ENCODE results near the gene IFITM5. TPM values are rescaled to one million over a fixed set of nuclear protein-coding genes. Genes with fewer than 3 reads are reported as not detected.

Gene IFITM5
- total RNA-seq, 1 experiment from 2014 or later, result not detected

DNA sequence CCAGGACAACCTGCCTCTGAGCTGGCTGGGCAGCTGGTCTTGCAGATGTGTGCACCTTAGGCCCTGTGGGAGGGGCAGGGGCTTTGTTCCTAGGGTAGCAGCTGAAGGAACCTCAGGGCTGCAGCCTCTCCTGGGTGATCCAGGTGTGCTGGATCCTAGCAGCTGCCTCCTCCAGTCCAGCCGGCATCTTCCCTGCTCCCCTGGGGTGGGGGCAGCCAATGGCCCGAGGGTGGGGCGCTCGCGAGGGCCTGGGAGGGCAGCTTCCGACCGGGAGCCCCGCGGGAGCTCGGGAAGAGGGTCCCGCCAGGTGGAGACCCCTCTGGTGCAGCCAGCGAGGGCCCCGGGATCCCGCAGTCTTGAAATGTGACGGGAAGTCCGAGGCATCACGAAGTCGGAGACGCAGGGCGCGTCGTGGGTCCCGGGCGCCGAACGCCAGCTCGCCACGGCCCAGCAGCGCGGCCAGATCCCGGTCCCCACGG is 16.2 kb upstream of the IFITM5 start:
- peak overlapping the region; percentile 85 for H3K4me2 ChIP-seq (ENCODE audit: insufficient read depth, insufficient read length, low read length)
- no peak overlapping the region for H3K56ac ChIP-seq (ENCODE audit: insufficient read length, low read depth, low read length)
- DNase-seq, result no peak
- H2BK15ac ChIP-seq (ENCODE audit: low read depth, low read length), result no peak overlapping the region
- peaks cover 34% of the 10 kb centered on the region for H3K23me2 ChIP-seq (ENCODE audit: insufficient read length, low read depth, low read length, poor library complexity, severe bottlenecking)
- H3K27me3 Mint-ChIP-seq (ENCODE audit: low read depth), result no peaks in the 10 kb centered on the region
- no CpG with 5 or more reads among the region's 32 CpGs for WGBS (ENCODE audit: extremely low coverage, insufficient read length, low lambda C conversion rate)
- H4K20me1 ChIP-seq (ENCODE audit: control insufficient read depth, insufficient read depth, insufficient read length), result no peaks in the 10 kb centered on the region
- no peak overlapping the region for H2BK20ac ChIP-seq (ENCODE audit: low read depth, low read length, poor library complexity, severe bottlenecking)
- H2BK12ac ChIP-seq (ENCODE audit: insufficient read length, low read depth, low read length), result no peak overlapping the region
- H2BK5ac ChIP-seq (ENCODE audit: insufficient read length, low read length), result no peak overlapping the region
- no peak for TF ChIP-seq CTCF (conservative IDR thresholded peaks at IDR 0.05)
- no peak overlapping the region for H4K5ac ChIP-seq (ENCODE audit: insufficient read length, low read depth, low read length)
- no peaks in the 10 kb centered on the region; a peak in 1 of 5 replicates for H3K9me3 Mint-ChIP-seq
- no peak overlapping the region for H3K14ac ChIP-seq (ENCODE audit: insufficient read depth, low read length)
- H3K9me3 ChIP-seq (ENCODE audit: control insufficient read depth, low read depth, low read length), result no peaks in the 10 kb centered on the region
- H2AFZ ChIP-seq (ENCODE audit: low read length), result no peak overlapping the region
- no peak overlapping the region for H2BK120ac ChIP-seq (ENCODE audit: low read depth, low read length, poor library complexity, severe bottlenecking)
- H3K27ac Mint-ChIP-seq, result no peak overlapping the region
- H3K23ac ChIP-seq (ENCODE audit: insufficient read length, low read depth, low read length), result no peak overlapping the region
- no peak overlapping the region for H4K8ac ChIP-seq (replicated peaks; ENCODE audit: insufficient read length, low read depth, low read length)
- no peak overlapping the region for H3K9ac ChIP-seq (ENCODE audit: extremely low read depth, insufficient read length, low read length)
- peaks cover 2% of the 10 kb centered on the region for H3K79me1 ChIP-seq (ENCODE audit: insufficient read depth, low read depth, low read length, poor library complexity, severe bottlenecking)
- H3K36me3 Mint-ChIP-seq (ENCODE audit: insufficient read depth in 1 of 3, low read depth in 3 of 3), result peaks cover 6 to 19% (median 6%) of the 10 kb centered on the region in 3 experiments; a peak in 6 of 7 replicates
- H3K18ac ChIP-seq (ENCODE audit: insufficient read length, low read depth, low read length), result no peak overlapping the region
- H3K4me1 ChIP-seq (ENCODE audit: insufficient read depth, low read length), result peaks cover 6% of the 10 kb centered on the region; the same call in 1 of the 2 replicates
- no peak overlapping the region for H2AK5ac ChIP-seq (ENCODE audit: insufficient read length, low read length)
- peaks cover 41 to 66% of the 10 kb centered on the region in 2 experiments for H3K4me1 Mint-ChIP-seq
- H3T11ph ChIP-seq (ENCODE audit: low read length), result no peak overlapping the region
- no peak overlapping the region for H3K27ac ChIP-seq (ENCODE audit: insufficient read length, low read depth, low read length)
- peak overlapping the region; percentile 92 to 97 for H3K4me3 Mint-ChIP-seq
- H3K27me3 ChIP-seq (ENCODE audit: insufficient read depth, low read length), result no peaks in the 10 kb centered on the region
- H4K91ac ChIP-seq (ENCODE audit: insufficient read length, low read depth, low read length), result no peak overlapping the region
- H3K4ac ChIP-seq (ENCODE audit: low read depth, low read length), result no peak overlapping the region
- peaks cover 6% of the 10 kb centered on the region; the same call in 1 of the 2 replicates for H3K79me2 ChIP-seq (ENCODE audit: insufficient read depth, low read length)
